ENCODE measurements around the gene ABCA1. TPM values are rescaled to one million over a fixed set of nuclear protein-coding genes. Genes with fewer than 3 reads are reported as not detected.

ABCA1 gene
- total and polyA plus RNA-seq, 2 of the 13 experiments (the other 11 are each of a cell fraction or from before 2014, with no cell fraction given), result 26.8 to 63.8 TPM

GRCh38 chr9:104747565-104748358, 180.2 kb downstream of the ABCA1 start, which contains the start of gene NIPSNAP3A (continued):
- TF ChIP-seq CSRNP2 (CRISPR knock-in tag; conservative IDR thresholded peaks at IDR 0.05; ENCODE audit: low read depth) (no peak), ZKSCAN8 (CRISPR knock-in tag; IDR thresholded peaks at IDR 0.05; ENCODE audit: borderline replicate concordance) (no peak), PHF5A (CRISPR knock-in tag; IDR thresholded peaks at IDR 0.05; ENCODE audit: low read depth, unreplicated experiment) (no peak), MED13 (CRISPR knock-in tag; IDR thresholded peaks at IDR 0.05) (0 out of 2 replicates have a peak, but pooled peaks have one; percentile 31), ZNF761 (CRISPR knock-in tag; conservative IDR thresholded peaks at IDR 0.05) (no peak), CC2D1A (CRISPR knock-in tag; IDR thresholded peaks at IDR 0.05) (no peak), SNRNP70 (IDR thresholded peaks at IDR 0.05; ENCODE audit: low read depth, low read length) (no peak), ZNF609 (CRISPR knock-in tag; IDR thresholded peaks at IDR 0.05; ENCODE audit: borderline replicate concordance) (0 out of 2 replicates have a peak, but pooled peaks have one; percentile 24), ZFP36L2 (CRISPR knock-in tag; IDR thresholded peaks at IDR 0.05) (no peak), SKIL (CRISPR knock-in tag; IDR thresholded peaks at IDR 0.05; ENCODE audit: borderline replicate concordance) (no peak), ZNF691 (CRISPR knock-in tag; IDR thresholded peaks at IDR 0.05; ENCODE audit: borderline replicate concordance, low read depth) (no peak), ZNF362 (CRISPR knock-in tag; IDR thresholded peaks at IDR 0.05; ENCODE audit: borderline replicate concordance) (no peak), ZBTB2 (CRISPR knock-in tag; IDR thresholded peaks at IDR 0.05; ENCODE audit: low read depth) (no peak), ZNF3 (CRISPR knock-in tag; IDR thresholded peaks at IDR 0.05) (no peak), RAD21 (CRISPR knock-in tag; IDR thresholded peaks at IDR 0.05) (0 out of 2 replicates have a peak, but pooled peaks have one; percentile 11), KMT2B (CRISPR knock-in tag; IDR thresholded peaks at IDR 0.05) (peak; percentile 67)
